ENCODE measurements around the gene LIN52. TPM values are rescaled to one million over a fixed set of nuclear protein-coding genes. Genes with fewer than 3 reads are reported as not detected.

LIN52 gene
- total RNA-seq, 1 experiment from 2014 or later = 6.7 TPM

GRCh38 chr14:74147571-74147970, 62.8 kb downstream of the LIN52 start:
- H3K36me3 ChIP-seq (ENCODE audit: control insufficient read depth, insufficient read depth, low read length) = no peaks in the 10 kb centered on the region
- in situ Hi-C loops (cut with HindIII; ENCODE audit: low pct_unique_long_range_greater_than_20kb, low sequenced_read_pairs) (no loop called here), intact Hi-C loops (cut with micrococcal nuclease; ENCODE audit: unreplicated experiment) (no loop called here)
- BruUV-seq (replicated peaks) = no TSS peak
- ATAC-seq = no peak
- H3K4me1 ChIP-seq (ENCODE audit: control insufficient read depth, insufficient read depth, low read length) = no peaks in the 10 kb centered on the region
- no peaks in the 10 kb centered on the region for H3K9me3 ChIP-seq (ENCODE audit: control insufficient read depth, insufficient read depth, low read depth, low read length)
- POLR2A ChIA-PET = no interaction called here
- no peak for DNase-seq (ENCODE audit: low read depth, low spot score)
- no peaks in the 10 kb centered on the region for H3K27me3 ChIP-seq (ENCODE audit: control insufficient read depth, insufficient read depth, low read length)
- CTCF ChIA-PET = no interaction called here
- H3K4me3 ChIP-seq (ENCODE audit: low read depth in 2 of 2, low read length in 2 of 2) = no peak overlapping the region
- no peak overlapping the region for H3K27ac ChIP-seq (ENCODE audit: low read length)
- TF ChIP-seq TCF7L2 (IDR thresholded peaks at IDR 0.05; ENCODE audit: low read depth, low read length) (no peak), REST (IDR thresholded peaks at IDR 0.05; ENCODE audit: insufficient read depth in 1 of 2, low read depth in 2 of 2, low read length in 1 of 2) (no peak), SIN3A (IDR thresholded peaks at IDR 0.05; ENCODE audit: borderline replicate concordance, insufficient read depth, low read depth, low read length) (no peak), POLR2AphosphoS5 (IDR thresholded peaks at IDR 0.05; ENCODE audit: low read depth, low read length) (no peak), CTCF (IDR thresholded peaks at IDR 0.05) (no peak)

GRCh38 chr14:74148705-74149104, 63.9 kb downstream of the LIN52 start:
- intact Hi-C loops (cut with micrococcal nuclease; ENCODE audit: unreplicated experiment) = no loop called here
- CTCF ChIA-PET = no interaction called here
- BruUV-seq (replicated peaks) = no TSS peak

More at GRCh38 chr14:74148705-74149104, 63.9 kb downstream of the LIN52 start:
- Histone ChIP-seq H3K27ac (ENCODE audit: low read length) (no peak overlapping the region), H3K36me3 (ENCODE audit: control insufficient read depth, insufficient read depth, low read length) (no peaks in the 10 kb centered on the region), H3K9me3 (ENCODE audit: control insufficient read depth, insufficient read depth, low read depth, low read length) (no peaks in the 10 kb centered on the region), H3K27me3 (ENCODE audit: control insufficient read depth, insufficient read depth, low read length) (no peaks in the 10 kb centered on the region), H3K4me1 (ENCODE audit: control insufficient read depth, insufficient read depth, low read length) (no peaks in the 10 kb centered on the region), H3K4me3 (ENCODE audit: low read depth in 2 of 2, low read length in 2 of 2) (no peak overlapping the region)
- POLR2A ChIA-PET = no interaction called here
- no peak for ATAC-seq
- TF ChIP-seq SIN3A (IDR thresholded peaks at IDR 0.05; ENCODE audit: borderline replicate concordance, insufficient read depth, low read depth, low read length) (no peak), CTCF (IDR thresholded peaks at IDR 0.05) (no peak), POLR2AphosphoS5 (IDR thresholded peaks at IDR 0.05; ENCODE audit: low read depth, low read length) (no peak), REST (IDR thresholded peaks at IDR 0.05; ENCODE audit: insufficient read depth in 1 of 2, low read depth in 2 of 2, low read length in 1 of 2) (no peak), TCF7L2 (IDR thresholded peaks at IDR 0.05; ENCODE audit: low read depth, low read length) (no peak)
- in situ Hi-C loops (cut with HindIII; ENCODE audit: low pct_unique_long_range_greater_than_20kb, low sequenced_read_pairs) = no loop called here
- no peak for DNase-seq (ENCODE audit: low read depth, low spot score)

Measured in Panc1 (cell line).